Lower leg skin (tissue), 3 donors: Measurements from ENCODE around the gene TRIM10.

ENCODE experiments used
- POLR2A ChIP-seq, 2 donors: fragments of 450-650 bp; IDR thresholded peaks; one replicate each; pipeline ENCODE4 v1.6.1; 2016 to 2017; ENCODE audit warnings: antibody characterized with exemption in 2 of 2, mild to moderate bottlenecking in 1 of 2, moderate library complexity in 1 of 2
- TF ChIP-seq, protein P1 (sequence below), 3 donors: fragments of 450-650 bp; IDR thresholded peaks; one replicate each; pipeline ENCODE4 v1.5.1; 2016; ENCODE audit warnings: antibody characterized with exemption in 3 of 3, mild to moderate bottlenecking in 3 of 3, moderate library complexity in 2 of 3

DNA sequence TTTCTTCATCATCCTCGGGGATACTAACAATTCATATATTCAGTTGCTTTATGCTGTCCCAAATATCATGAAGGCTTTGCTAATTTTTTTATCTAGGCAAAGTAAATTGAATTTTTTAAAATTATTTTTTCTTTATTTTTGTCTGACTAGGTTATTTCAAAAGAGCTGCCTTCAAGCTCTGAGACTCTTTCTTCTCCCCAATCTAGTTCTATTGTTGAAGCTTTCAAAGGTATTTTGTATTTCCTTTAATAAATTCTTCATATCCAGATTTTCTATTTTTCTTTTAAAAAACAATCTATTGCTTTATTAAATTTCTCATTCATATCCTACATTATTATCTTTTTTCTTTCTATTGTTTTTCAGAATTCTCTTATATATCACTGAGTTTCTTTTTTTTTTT, 19.1 kb upstream of the TRIM10 start:
- TF ChIP-seq, protein P1, sequence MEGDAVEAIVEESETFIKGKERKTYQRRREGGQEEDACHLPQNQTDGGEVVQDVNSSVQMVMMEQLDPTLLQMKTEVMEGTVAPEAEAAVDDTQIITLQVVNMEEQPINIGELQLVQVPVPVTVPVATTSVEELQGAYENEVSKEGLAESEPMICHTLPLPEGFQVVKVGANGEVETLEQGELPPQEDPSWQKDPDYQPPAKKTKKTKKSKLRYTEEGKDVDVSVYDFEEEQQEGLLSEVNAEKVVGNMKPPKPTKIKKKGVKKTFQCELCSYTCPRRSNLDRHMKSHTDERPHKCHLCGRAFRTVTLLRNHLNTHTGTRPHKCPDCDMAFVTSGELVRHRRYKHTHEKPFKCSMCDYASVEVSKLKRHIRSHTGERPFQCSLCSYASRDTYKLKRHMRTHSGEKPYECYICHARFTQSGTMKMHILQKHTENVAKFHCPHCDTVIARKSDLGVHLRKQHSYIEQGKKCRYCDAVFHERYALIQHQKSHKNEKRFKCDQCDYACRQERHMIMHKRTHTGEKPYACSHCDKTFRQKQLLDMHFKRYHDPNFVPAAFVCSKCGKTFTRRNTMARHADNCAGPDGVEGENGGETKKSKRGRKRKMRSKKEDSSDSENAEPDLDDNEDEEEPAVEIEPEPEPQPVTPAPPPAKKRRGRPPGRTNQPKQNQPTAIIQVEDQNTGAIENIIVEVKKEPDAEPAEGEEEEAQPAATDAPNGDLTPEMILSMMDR (IDR thresholded peaks at IDR 0.05): no peak
- no peak for TF ChIP-seq POLR2A (IDR thresholded peaks at IDR 0.05)
